DND-41 (cell line): Measurements from ENCODE around the gene SRRM2.

Experiments
- EZH2 ChIP-seq: IDR thresholded peaks from 3 replicates; pipeline ENCODE4 v1.6.1; 2012; ENCODE audit warnings: borderline replicate concordance, low read depth, mild to moderate bottlenecking, moderate library complexity, low read length, inconsistent platforms; ENCODE audit not compliant: severe bottlenecking
- TF ChIP-seq, protein P1 (sequence below): IDR thresholded peaks from 2 replicates; pipeline ENCODE4 v1.5.1; 2012; ENCODE audit warnings: borderline replicate concordance, low read length, moderate library complexity, mild to moderate bottlenecking; ENCODE audit not compliant: poor library complexity, severe bottlenecking; ENCODE audit errors: extremely low read depth

DNA sequence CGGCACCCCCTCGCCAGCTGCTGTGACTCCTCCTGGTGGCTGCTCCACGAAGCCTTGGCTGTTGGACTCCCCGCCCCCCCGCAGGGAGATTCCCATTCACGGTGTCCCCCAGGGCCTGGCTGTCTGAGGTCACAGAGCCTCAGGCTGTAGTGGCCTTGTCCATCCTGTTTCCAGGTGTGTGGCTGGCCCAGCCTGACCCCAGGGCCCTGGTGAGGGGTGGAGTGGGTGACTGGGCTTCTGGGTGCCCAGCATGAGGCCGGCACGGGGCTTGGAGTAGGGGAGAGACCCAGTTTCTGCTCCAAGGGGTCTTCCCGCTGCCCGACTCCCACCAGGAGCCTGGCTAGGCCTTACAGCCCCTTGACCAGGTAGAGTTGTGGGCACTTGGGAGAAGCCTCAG is 42.9 kb upstream of the SRRM2 start:
- TF ChIP-seq, protein P1, sequence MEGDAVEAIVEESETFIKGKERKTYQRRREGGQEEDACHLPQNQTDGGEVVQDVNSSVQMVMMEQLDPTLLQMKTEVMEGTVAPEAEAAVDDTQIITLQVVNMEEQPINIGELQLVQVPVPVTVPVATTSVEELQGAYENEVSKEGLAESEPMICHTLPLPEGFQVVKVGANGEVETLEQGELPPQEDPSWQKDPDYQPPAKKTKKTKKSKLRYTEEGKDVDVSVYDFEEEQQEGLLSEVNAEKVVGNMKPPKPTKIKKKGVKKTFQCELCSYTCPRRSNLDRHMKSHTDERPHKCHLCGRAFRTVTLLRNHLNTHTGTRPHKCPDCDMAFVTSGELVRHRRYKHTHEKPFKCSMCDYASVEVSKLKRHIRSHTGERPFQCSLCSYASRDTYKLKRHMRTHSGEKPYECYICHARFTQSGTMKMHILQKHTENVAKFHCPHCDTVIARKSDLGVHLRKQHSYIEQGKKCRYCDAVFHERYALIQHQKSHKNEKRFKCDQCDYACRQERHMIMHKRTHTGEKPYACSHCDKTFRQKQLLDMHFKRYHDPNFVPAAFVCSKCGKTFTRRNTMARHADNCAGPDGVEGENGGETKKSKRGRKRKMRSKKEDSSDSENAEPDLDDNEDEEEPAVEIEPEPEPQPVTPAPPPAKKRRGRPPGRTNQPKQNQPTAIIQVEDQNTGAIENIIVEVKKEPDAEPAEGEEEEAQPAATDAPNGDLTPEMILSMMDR = no peak
- TF ChIP-seq EZH2 = no peak
